Measurements from ENCODE around the gene DMGDH.

The DMGDH gene

GRCh38 chr5:79108792-79109191 is 39.3 kb upstream of the DMGDH start:
- DNase-seq (ENCODE audit: low spot score), result no peak
- TF ChIP-seq, protein P1, sequence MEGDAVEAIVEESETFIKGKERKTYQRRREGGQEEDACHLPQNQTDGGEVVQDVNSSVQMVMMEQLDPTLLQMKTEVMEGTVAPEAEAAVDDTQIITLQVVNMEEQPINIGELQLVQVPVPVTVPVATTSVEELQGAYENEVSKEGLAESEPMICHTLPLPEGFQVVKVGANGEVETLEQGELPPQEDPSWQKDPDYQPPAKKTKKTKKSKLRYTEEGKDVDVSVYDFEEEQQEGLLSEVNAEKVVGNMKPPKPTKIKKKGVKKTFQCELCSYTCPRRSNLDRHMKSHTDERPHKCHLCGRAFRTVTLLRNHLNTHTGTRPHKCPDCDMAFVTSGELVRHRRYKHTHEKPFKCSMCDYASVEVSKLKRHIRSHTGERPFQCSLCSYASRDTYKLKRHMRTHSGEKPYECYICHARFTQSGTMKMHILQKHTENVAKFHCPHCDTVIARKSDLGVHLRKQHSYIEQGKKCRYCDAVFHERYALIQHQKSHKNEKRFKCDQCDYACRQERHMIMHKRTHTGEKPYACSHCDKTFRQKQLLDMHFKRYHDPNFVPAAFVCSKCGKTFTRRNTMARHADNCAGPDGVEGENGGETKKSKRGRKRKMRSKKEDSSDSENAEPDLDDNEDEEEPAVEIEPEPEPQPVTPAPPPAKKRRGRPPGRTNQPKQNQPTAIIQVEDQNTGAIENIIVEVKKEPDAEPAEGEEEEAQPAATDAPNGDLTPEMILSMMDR (IDR thresholded peaks at IDR 0.05; ENCODE audit: extremely low read depth, insufficient read depth, missing control alignments), result no peak
- in situ Hi-C loops (cut with MboI; ENCODE audit: low pct_unique_long_range_greater_than_20kb, low sequenced_read_pairs, unreplicated experiment), result no loop called here

GRCh38 chr5:79108086-79108485 is 38.6 kb upstream of the DMGDH start:
- TF ChIP-seq, protein P1 (IDR thresholded peaks at IDR 0.05; ENCODE audit: extremely low read depth, insufficient read depth, missing control alignments), result no peak
- in situ Hi-C loops (cut with MboI; ENCODE audit: low pct_unique_long_range_greater_than_20kb, low sequenced_read_pairs, unreplicated experiment), result no loop called here
- no peak for DNase-seq (ENCODE audit: low spot score)

DNA sequence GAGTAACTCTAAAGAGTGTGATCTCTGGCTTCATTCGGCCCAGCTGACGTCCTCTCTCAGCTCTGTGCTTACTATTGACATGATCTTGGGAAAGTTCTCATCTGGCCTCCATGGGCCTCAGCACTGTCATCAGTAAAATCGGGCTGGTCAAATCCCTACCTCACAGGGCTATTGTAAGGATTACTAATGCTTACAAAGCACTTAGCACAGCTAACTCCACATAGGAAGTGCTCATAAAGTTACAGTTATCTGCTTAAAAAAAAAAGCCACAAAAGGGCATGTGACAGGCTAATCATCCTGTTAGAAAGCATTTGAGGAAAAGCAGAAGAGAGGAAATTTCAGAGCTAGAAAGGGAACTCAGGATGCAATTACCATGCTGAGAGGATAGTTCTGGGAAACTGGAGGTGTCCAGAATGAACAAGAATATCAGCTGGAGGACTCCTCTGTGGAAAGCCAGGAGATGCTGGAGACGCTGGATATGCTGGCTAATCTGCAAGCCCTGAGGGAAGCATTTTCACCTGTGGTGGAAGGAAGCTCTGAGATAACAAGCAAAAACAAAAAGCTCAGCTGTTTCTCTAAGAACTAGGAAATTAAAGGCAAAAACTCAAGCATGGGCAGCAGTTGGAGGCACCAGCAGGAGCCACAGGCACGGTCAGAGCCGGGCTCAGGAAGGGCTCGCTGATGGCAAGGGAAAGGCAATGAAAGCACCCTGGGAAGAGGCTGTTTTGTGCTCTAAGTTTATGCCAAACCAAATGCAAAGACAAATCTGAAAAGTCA is 37.7 kb upstream of the DMGDH start:
- TF ChIP-seq, protein P1 (IDR thresholded peaks at IDR 0.05; ENCODE audit: extremely low read depth, insufficient read depth, missing control alignments), result no peak
- no peak for DNase-seq (ENCODE audit: low spot score)
- in situ Hi-C loops (cut with MboI; ENCODE audit: low pct_unique_long_range_greater_than_20kb, low sequenced_read_pairs, unreplicated experiment), result no loop called here

DNA sequence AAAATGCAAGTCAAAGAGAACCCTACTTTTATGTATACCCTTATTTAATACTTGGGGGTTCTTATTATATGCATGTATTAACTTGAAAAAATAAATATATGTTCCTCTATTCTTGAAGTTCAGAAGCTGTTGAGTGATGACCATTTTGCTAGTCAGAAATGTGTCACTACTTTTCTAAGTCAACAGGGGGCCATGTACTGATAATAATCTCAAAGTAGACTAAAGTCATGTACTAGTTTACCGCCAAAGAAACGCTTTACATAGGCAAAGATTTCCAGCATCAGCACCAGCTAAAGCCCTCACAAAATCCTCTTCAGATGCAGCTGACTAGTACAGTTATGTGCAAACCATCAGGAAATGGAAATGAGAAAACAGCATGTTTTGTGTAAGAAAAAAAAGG is 36.4 kb upstream of the DMGDH start:
- no peak for DNase-seq (ENCODE audit: low spot score)
- in situ Hi-C loops (cut with MboI; ENCODE audit: low pct_unique_long_range_greater_than_20kb, low sequenced_read_pairs, unreplicated experiment), result no loop called here
- TF ChIP-seq, protein P1 (IDR thresholded peaks at IDR 0.05; ENCODE audit: extremely low read depth, insufficient read depth, missing control alignments), result no peak

- no peak for DNase-seq (ENCODE audit: low spot score)
- in situ Hi-C loops (cut with MboI; ENCODE audit: low pct_unique_long_range_greater_than_20kb, low sequenced_read_pairs, unreplicated experiment), result no loop called here
- TF ChIP-seq, protein P1 (IDR thresholded peaks at IDR 0.05; ENCODE audit: extremely low read depth, insufficient read depth, missing control alignments), result no peak
Measured at GRCh38 chr5:79093762-79094161, 24.3 kb upstream of the DMGDH start.

GRCh38 chr5:79091064-79091463 is 21.6 kb upstream of the DMGDH start:
- in situ Hi-C loops (cut with MboI; ENCODE audit: low pct_unique_long_range_greater_than_20kb, low sequenced_read_pairs, unreplicated experiment), result no loop called here
- DNase-seq (ENCODE audit: low spot score), result no peak
- TF ChIP-seq, protein P1 (IDR thresholded peaks at IDR 0.05; ENCODE audit: extremely low read depth, insufficient read depth, missing control alignments), result no peak

Data from GM13977 (cell line).